ENCODE results near the gene CSNK2A1.

CSNK2A1 gene

DNA sequence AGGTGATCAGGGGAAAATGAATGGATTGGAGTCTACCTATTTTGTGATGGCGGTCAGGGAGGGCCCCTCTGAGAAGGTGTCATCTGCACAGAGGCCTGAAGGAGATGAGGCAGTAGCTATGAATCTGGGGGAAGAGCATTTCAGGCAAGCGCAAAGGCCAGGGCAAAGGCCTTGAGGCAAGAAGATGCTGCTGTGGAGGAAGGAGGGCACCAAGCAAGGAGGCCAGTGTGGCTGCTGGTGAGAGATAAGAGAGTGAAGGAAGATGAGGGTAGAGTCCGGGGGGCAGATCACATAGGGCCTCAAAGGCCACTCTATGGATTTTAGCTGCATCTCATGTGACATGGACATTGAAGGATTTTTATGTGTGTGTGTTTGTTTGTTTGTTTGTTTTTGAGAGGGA is 20.6 kb upstream of the CSNK2A1 start:
- no peak for DNase-seq (ENCODE audit: low read depth in 3 of 3)

- no peak for DNase-seq (ENCODE audit: low read depth in 3 of 3)
These were observed 19.6 kb upstream of the CSNK2A1 start for GRCh38 chr20:563187-563586.

GRCh38 chr20:562232-562897 is 18.8 kb upstream of the CSNK2A1 start:
- no peak for DNase-seq (ENCODE audit: low read depth in 3 of 3)

- DNase-seq (ENCODE audit: low read depth in 3 of 3): peak in 1 of 3 experiments; percentile 14
These were observed 18.0 kb upstream of the CSNK2A1 start for GRCh38 chr20:561437-562231.

DNA sequence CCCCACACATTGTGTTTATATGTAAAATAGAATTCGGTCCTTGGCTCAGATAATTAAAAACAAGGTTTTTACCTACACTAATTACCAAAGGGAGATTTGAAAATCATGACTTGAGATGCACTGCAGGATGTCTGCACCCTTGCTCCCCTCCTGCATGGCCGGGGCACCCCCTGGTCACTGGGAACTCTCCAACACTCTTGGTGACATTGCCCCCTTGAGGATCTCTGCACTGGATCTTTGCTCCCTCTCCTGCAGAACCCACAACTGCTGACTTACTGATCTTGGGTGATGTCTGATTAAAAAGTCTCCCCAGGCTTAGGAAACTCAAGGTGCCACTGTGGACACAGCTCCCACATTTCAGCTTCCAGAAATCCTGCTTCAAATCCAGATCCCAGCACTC is 17.1 kb upstream of the CSNK2A1 start:
- DNase-seq (ENCODE audit: low read depth in 3 of 3): no peak

GRCh38 chr20:558117-558516 is 14.5 kb upstream of the CSNK2A1 start:
- DNase-seq (ENCODE audit: low read depth in 3 of 3): no peak

DNA sequence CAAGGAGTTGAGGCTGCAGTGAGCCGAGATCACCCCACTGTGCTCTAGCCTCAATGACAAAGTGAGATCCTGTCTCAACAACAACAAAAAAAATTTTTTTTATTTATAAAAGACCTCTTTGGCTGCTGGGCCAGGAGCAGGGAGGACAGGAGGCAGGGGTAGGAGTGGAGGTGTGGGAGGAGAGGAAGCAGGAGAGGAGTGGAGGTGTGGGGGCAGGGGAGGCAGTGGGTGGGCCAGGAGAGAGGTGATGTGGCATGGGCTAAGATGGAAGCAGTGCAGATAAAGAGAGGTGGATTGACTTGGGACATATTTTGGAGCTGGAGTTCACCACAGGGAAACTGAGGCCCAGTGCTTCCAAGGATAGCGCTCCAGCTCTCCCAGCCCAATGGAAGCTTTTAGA is 13.4 kb upstream of the CSNK2A1 start:
- DNase-seq (ENCODE audit: low read depth in 3 of 3): no peak

DNA sequence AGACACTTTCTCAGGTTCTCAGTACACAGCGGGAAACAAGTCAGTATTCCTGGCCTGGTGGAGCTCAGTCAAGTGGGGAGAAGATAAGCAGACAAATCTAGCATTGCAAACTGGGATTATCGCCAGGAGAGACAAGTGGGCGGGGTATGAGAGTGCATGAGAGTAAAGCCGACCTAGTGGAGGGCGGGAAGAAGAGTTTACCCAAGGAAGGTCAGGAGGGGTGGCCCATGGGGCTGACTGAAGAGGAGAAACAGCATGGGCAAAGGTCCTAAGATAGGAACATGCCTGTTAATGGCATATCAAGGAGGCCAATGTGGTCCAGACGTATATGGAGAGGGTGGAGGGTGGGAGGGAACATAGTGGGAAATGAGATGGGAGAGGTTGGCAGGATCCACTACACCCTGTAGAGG is 12.4 kb upstream of the CSNK2A1 start:
- DNase-seq (ENCODE audit: low read depth in 3 of 3): no peak

GRCh38 chr20:550611-551010 is 7.0 kb upstream of the CSNK2A1 start:
- DNase-seq (ENCODE audit: low read depth in 3 of 3): no peak

DNA sequence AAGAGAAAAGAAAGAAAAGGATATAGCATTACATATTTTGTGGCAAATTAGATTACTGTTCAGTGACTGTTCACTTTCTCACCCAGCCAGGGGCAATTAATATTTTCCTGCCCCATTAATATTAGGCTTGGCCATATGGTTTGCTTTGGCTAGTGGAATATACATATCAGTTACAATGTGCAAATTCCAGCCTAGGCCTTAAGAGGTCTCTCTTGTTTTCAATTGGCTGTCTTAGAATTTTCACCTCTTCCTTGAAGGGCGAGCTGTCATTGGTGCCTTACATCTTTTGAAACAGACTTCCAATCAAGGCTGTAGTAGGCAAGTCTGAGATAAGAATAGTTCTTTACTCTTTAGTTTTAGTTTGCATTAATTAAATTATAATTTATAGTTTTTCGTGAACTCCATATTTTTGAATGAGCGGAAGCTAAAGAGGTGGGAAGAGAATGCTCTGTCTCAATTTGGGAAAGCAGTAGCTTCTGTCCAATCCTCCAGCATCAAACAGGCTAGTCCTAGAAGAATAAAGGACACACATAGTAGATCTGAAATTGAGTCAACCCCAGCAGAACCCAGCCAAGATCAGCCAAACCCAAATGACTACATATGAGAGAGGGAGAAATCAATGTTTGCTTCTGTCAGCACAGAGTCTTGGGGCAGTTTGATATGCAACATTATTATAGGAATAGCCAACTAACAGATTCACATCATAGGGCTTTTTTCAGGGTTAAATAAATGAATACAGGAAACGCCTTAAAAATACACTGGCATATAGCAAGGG is 6.3 kb upstream of the CSNK2A1 start:
- no peak for DNase-seq (ENCODE audit: low read depth in 3 of 3)

DNA sequence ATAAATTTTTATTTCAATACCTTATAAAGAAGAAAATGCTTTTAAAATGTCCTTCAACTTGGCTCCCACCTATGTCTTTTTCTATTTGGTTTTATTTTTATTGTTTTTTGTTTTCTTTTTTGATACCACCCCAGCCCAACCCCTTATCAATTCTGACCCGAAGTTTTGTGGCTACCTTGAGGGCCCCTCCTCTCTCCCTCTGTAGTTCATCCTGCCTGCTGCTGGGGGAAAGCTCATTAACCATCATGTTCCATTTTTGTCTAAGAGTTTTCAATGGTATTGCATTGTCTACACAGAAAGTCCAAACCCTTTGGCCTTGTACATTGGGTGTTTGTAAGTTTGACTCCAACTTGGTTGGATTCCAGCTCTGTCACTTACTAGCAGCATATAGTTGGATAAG is 5.3 kb upstream of the CSNK2A1 start:
- DNase-seq (ENCODE audit: low read depth in 3 of 3): no peak

DNA sequence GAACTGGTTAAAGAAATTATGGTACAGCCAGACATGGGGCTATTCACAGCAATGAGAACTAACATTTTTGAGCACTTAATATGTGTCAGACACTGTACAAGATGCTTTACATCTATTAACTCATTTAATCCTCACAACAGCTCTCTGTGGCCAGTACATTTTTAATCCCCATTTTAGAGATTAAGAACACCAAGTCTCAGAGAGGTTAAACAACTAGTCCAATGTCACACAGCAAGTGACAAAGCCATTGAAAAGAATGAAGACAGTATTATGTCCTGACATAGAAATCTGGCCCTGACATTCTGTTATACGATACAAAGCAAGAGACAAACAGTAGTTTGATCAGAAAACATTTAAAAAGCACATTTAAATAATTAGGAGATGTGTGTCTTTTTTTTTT is 3.8 kb upstream of the CSNK2A1 start:
- no peak for DNase-seq (ENCODE audit: low read depth in 3 of 3)

- DNase-seq (ENCODE audit: low read depth in 3 of 3): no peak
These were observed 2.8 kb upstream of the CSNK2A1 start for GRCh38 chr20:546353-546752.

- DNase-seq (ENCODE audit: low read depth in 3 of 3): no peak
These were observed 649 bp upstream of the CSNK2A1 start for GRCh38 chr20:544153-544725.

DNA sequence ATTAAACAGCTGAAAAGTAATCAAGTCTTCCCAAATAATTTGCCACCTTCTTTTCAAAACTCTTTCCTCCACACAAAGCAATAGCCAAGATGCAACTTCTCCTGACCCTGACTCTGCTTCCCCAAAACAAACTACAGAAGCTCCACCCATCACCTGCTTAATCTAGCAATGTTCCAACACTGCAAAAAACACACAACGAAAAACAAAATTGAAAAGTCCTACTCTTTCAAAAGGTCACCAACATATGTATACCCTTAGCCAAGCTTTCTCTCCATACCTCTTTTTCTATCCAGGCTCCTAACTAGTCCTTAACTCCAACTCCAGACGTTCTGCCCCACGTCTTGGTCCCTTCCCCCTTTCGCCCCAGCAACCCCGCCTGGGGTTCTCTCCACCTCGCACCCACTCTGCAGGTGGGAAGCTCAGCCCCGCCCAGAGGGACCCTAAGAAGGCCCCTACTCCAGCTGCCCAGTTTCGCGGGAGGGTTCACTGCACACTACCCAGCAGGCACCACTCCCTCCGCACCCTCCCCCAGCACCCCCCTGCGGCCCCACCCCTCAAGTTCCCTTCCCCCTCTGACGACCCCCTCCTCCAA is 717 bp downstream of the CSNK2A1 start:
- peak in 1 of 3 experiments; percentile 3 for DNase-seq (ENCODE audit: low read depth in 3 of 3)

GRCh38 chr20:540391-541201 is 3.0 kb downstream of the CSNK2A1 start:
- DNase-seq (ENCODE audit: low read depth in 3 of 3): no peak

GRCh38 chr20:539848-540247 is 3.7 kb downstream of the CSNK2A1 start:
- no peak for DNase-seq (ENCODE audit: low read depth in 3 of 3)

- no peak for DNase-seq (ENCODE audit: low read depth in 3 of 3)
These were observed 4.4 kb downstream of the CSNK2A1 start for GRCh38 chr20:539191-539590.

GRCh38 chr20:537983-538382 is 5.6 kb downstream of the CSNK2A1 start:
- no peak for DNase-seq (ENCODE audit: low read depth in 3 of 3)

- DNase-seq (ENCODE audit: low read depth in 3 of 3): no peak
These were observed 7.1 kb downstream of the CSNK2A1 start for GRCh38 chr20:536426-537010.

DNA sequence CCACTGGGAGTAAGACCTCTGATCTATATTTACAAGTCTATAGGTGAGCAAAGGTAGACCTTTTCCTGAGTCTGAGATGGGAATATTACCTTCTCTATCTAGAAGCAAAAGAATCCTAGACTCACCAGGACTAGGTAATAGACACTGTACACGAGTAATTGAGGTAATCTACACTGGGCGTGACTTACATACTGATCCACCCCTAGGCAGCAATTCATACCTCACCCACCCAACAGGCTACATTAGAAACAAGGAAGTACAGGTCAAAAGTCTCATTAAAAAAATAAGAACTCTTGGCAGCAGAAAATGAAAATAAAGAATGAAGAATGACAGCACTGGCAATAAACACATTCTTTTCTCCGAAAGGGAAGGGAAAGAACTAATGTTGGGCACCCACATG is 7.6 kb downstream of the CSNK2A1 start:
- DNase-seq (ENCODE audit: low read depth in 3 of 3): no peak
